ENCODE results near the gene GAB4.

Gene GAB4

GRCh38 chr22:16912281-16912680 lies 95.7 kb downstream of the GAB4 start:
- Histone ChIP-seq H3F3A (ENCODE audit: control insufficient read depth, insufficient read depth) (no peaks in the 10 kb centered on the region; the same call in 1 of the 2 replicates), H3K27me3 (ENCODE audit: control insufficient read depth, low read length) (no peaks in the 10 kb centered on the region), H3K9me2 (replicated peaks; ENCODE audit: control insufficient read depth, low read length) (no peaks in the 10 kb centered on the region), H3K79me2 (ENCODE audit: control insufficient read depth, low read length) (no peaks in the 10 kb centered on the region), H3K9me3 (ENCODE audit: control insufficient read depth, insufficient read depth, low read length) (no peaks in the 10 kb centered on the region), H3K4me1 (ENCODE audit: control insufficient read depth, low read length) (peaks cover 44% of the 10 kb centered on the region), H3K36me3 (ENCODE audit: control insufficient read depth, low read length) (no peaks in the 10 kb centered on the region), H3K4me3 (ENCODE audit: low read length) (no peak overlapping the region), H4K20me1 (ENCODE audit: control insufficient read depth, insufficient read depth, low read depth, low read length) (no peaks in the 10 kb centered on the region), H3K4me2 (ENCODE audit: low read length) (no peak overlapping the region), H3K27ac (ENCODE audit: low read depth, low read length) (no peak overlapping the region)
- no peak for TF ChIP-seq EZH2phosphoT487 (IDR thresholded peaks at IDR 0.05; ENCODE audit: borderline replicate concordance, low read length)
- TF ChIP-seq CTCF (IDR thresholded peaks at IDR 0.05; ENCODE audit: low read depth, low read length, poor library complexity, severe bottlenecking), result no peak

All from DOHH2 (cell line).